HCT116 (cell line): ENCODE data around the gene CCRL2. TPM values are rescaled to one million over a fixed set of nuclear protein-coding genes. Genes with fewer than 3 reads are reported as not detected.

Source experiments
- ATAC-seq: fragments of 200-7000 bp; cut with Tn5 transposase; 2 replicates; pipeline ENCODE4 v1.9.1; 2020; ENCODE audit warnings: mild to moderate bottlenecking, moderate library complexity
- BruUV-seq: library from RNA; stranded (reverse); fragments of 400-500 nt; replicated peaks from 2 replicates; lab custom pipeline; 2021; lab: Mats Ljungman, UMichigan
- CTCF ChIA-PET: fragments of 300-600 bp; sonication (Branson Sonifier 250); formaldehyde crosslinking; loops from one replicate; lab custom pipeline; 2021; ENCODE audit warnings: antibody characterized with exemption; lab: Charles Lee
- POLR2A ChIA-PET: fragments of 300-600, 350-600 bp; sonication (Branson Sonifier 250); formaldehyde crosslinking; loops from one replicate; lab custom pipeline; 2021; ENCODE audit warnings: antibody characterized with exemption; lab: Charles Lee
- RAD21 ChIA-PET, 2 experiments: fragments of 300-600 bp; sonication (Branson Sonifier 250); formaldehyde crosslinking; loops; one replicate each; lab custom pipeline; 2023; ENCODE audit warnings: low total read pairs in 2 of 2; ENCODE audit not compliant: uncharacterized antibody in 2 of 2, unreplicated experiment in 2 of 2, low non-redundant PET in 1 of 2; lab: Charles Lee
- DNase-seq: peaks from one replicate; pipeline ENCODE4 v3.0.0-alpha.2; 2010; ENCODE audit warnings: low read depth, low spot score
- H2AFZ ChIP-seq: fragments of 200-600 bp; shearing (Covaris generic), sonication (generic); 2 replicates; pipeline ENCODE4 v1.6.1; 2017; ENCODE audit warnings: low read depth, mixed run types, mixed read lengths, antibody characterized with exemption, low read length; ENCODE audit not compliant: poor library complexity, severe bottlenecking
- H3K27ac ChIP-seq: 2 replicates; pipeline ENCODE4 v1.5.1; 2012; ENCODE audit warnings: low read depth, low read length
- H3K27me3 ChIP-seq: fragments of 200-600 bp; sonication (generic); 2 replicates; pipeline ENCODE4 v1.6.1; 2016; ENCODE audit warnings: mixed run types, low read length, mixed read lengths; ENCODE audit not compliant: insufficient read depth
- H3K36me3 ChIP-seq, 2 experiments: fragments of 200-500 bp in 1 of 2; fragments of 200-600 bp in 1 of 2; sonication (Bioruptor generic) in 1 of 2; sonication (generic) in 1 of 2; 2 replicates each; pipeline versions ENCODE4 v1.5.1 to v1.6.1; 2014 to 2016; ENCODE audit warnings: low read length in 2 of 2, inconsistent platforms in 1 of 2, mixed read lengths in 1 of 2, mixed run types in 1 of 2; ENCODE audit not compliant: insufficient read depth in 2 of 2, control insufficient read depth in 1 of 2
- H3K4me1 ChIP-seq, 2 experiments: fragments of 200-600 bp in 1 of 2; sonication (generic) in 1 of 2; 2 replicates each; pipeline versions ENCODE4 v1.5.1 to v1.6.1; 2012 to 2017; ENCODE audit warnings: low read length in 2 of 2, inconsistent platforms in 1 of 2, mild to moderate bottlenecking in 1 of 2, mixed read lengths in 1 of 2, mixed run types in 1 of 2, moderate library complexity in 1 of 2; ENCODE audit not compliant: insufficient read depth in 2 of 2, control insufficient read depth in 1 of 2
- H3K4me2 ChIP-seq: fragments of 200-600 bp; sonication (generic); 2 replicates; pipeline ENCODE4 v1.6.1; 2017; ENCODE audit warnings: mixed run types, low read length, mixed read lengths
- H3K4me3 ChIP-seq, 2 experiments: fragments of 200-600 bp in 1 of 2; sonication (generic) in 1 of 2; replicated peaks in 1 of 2; 2 replicates each; pipeline ENCODE4 v1.5.1; 2011 to 2016; ENCODE audit warnings: low read length in 2 of 2, control low read depth in 1 of 2, low read depth in 1 of 2, mild to moderate bottlenecking in 1 of 2, mixed read lengths in 1 of 2, mixed run types in 1 of 2
- H3K79me2 ChIP-seq: fragments of 200-600 bp; sonication (generic); 2 replicates; pipeline ENCODE4 v1.6.1; 2017; ENCODE audit warnings: mild to moderate bottlenecking, mixed run types, low read length, moderate library complexity, mixed read lengths; ENCODE audit not compliant: insufficient read depth
- H3K9ac ChIP-seq: fragments of 200-600 bp; sonication (generic); 2 replicates; pipeline ENCODE4 v1.6.1; 2016; ENCODE audit warnings: low read length, mixed read lengths
- H3K9me2 ChIP-seq: fragments of 200-600 bp; sonication (generic), shearing (Covaris generic); 2 replicates; pipeline ENCODE4 v1.6.1; 2017; ENCODE audit warnings: mixed run types, mild to moderate bottlenecking, moderate library complexity; ENCODE audit not compliant: insufficient read depth
- H3K9me3 ChIP-seq, 2 experiments: fragments of 200-500 bp in 1 of 2; fragments of 200-600 bp in 1 of 2; sonication (Bioruptor generic) in 1 of 2; sonication (generic) in 1 of 2; 2 replicates each; pipeline ENCODE4 v1.6.1; 2014 to 2017; ENCODE audit warnings: low read length in 2 of 2, mixed read lengths in 2 of 2, inconsistent platforms in 1 of 2, low read depth in 1 of 2, mild to moderate bottlenecking in 1 of 2, mixed run types in 1 of 2, moderate library complexity in 1 of 2; ENCODE audit not compliant: control insufficient read depth in 1 of 2, insufficient read depth in 1 of 2
- H4K20me1 ChIP-seq: fragments of 200-600 bp; sonication (generic), shearing (Covaris generic); 2 replicates; pipeline ENCODE4 v1.6.1; 2017; ENCODE audit warnings: mixed run types, mild to moderate bottlenecking, moderate library complexity; ENCODE audit not compliant: insufficient read depth
- CEBPB ChIP-seq: IDR thresholded peaks from 2 replicates; pipeline ENCODE4 v1.6.1; 2012; ENCODE audit warnings: low read depth
- EGR1 ChIP-seq: IDR thresholded peaks from 2 replicates; pipeline ENCODE4 v1.6.1; 2012; ENCODE audit warnings: low read depth
- EZH2 ChIP-seq: fragments of 200-600 bp; sonication (generic); IDR thresholded peaks from 2 replicates; pipeline ENCODE4 v1.6.1; 2017; ENCODE audit warnings: antibody characterized with exemption, mixed run types
- JUND ChIP-seq: IDR thresholded peaks from 2 replicates; pipeline ENCODE4 v1.6.1; 2012
- RAD21 ChIP-seq: IDR thresholded peaks from 2 replicates; pipeline ENCODE4 v1.6.1; 2012; ENCODE audit warnings: low read depth, mild to moderate bottlenecking
- REST ChIP-seq: IDR thresholded peaks from 2 replicates; pipeline ENCODE4 v1.6.1; 2012; ENCODE audit warnings: low read depth
- SIN3A ChIP-seq: IDR thresholded peaks from 2 replicates; pipeline ENCODE4 v1.6.1; 2012; ENCODE audit warnings: low read depth
- SP1 ChIP-seq: IDR thresholded peaks from 2 replicates; pipeline ENCODE4 v1.6.1; 2012; ENCODE audit warnings: low read depth
- YY1 ChIP-seq: IDR thresholded peaks from 2 replicates; pipeline ENCODE4 v1.6.1; 2011; ENCODE audit warnings: low read length, low read depth, moderate library complexity, mild to moderate bottlenecking; ENCODE audit not compliant: insufficient replicate concordance; ENCODE audit errors: extremely low read depth
- ZFX ChIP-seq: fragments of 450-650 bp; IDR thresholded peaks from 2 replicates; pipeline ENCODE4 v1.6.1; 2017
- intact Hi-C: fragments of 100-400 bp; cut with micrococcal nuclease; formaldehyde crosslinking; loops from 2 replicates; pipeline ENCODE4 v1.10.0; 2022
- total RNA-seq: library from RNA; stranded (reverse); gene quantifications from one replicate; pipeline ENCODE4 v1.2.1, GENCODE V29; 2021; ENCODE audit not compliant: unreplicated experiment

Gene CCRL2
- total RNA-seq, 1 experiment from 2014 or later: not detected

- BruUV-seq: no TSS peak
- TF ChIP-seq CEBPB (no peak), RAD21 (no peak), REST (no peak), YY1 (no peak), SP1 (no peak), ZFX (no peak), EZH2 (no peak), SIN3A (no peak), EGR1 (no peak), JUND (no peak)
- H3K27me3 ChIP-seq: no peaks in the 10 kb centered on the region
- ATAC-seq (no peak), DNase-seq (no peak)
- no peaks in the 10 kb centered on the region for H3K9me2 ChIP-seq
- CTCF ChIA-PET: interaction anchor here (2.8 kb wide), 1 partner anchor 11 kb away, joined by 12 read pairs; no protein-coding TSS in a partner anchor
- H3K9me3 ChIP-seq: no peaks in the 10 kb centered on the region
- no peak overlapping the region for H2AFZ ChIP-seq
- H3K4me3 ChIP-seq: no peak overlapping the region
- POLR2A ChIA-PET: no interaction called here
- no peaks in the 10 kb centered on the region for H4K20me1 ChIP-seq
- no peaks in the 10 kb centered on the region for H3K36me3 ChIP-seq
- H3K79me2 ChIP-seq: no peaks in the 10 kb centered on the region
- no peak overlapping the region for H3K27ac ChIP-seq
- H3K4me1 ChIP-seq: no peaks in the 10 kb centered on the region
- H3K9ac ChIP-seq: no peak overlapping the region
- RAD21 ChIA-PET: no interaction called here
- intact Hi-C loops: no loop called here
- H3K4me2 ChIP-seq: no peak overlapping the region
Measured at GRCh38 chr3:46438831-46439230, 31.8 kb downstream of the CCRL2 start.
